Keratinocyte (primary cell): ENCODE results near the gene MANF. TPM values are rescaled to one million over a fixed set of nuclear protein-coding genes. Genes with fewer than 3 reads are reported as not detected.

ENCODE experiments used
- DNase-seq: peaks from one replicate; pipeline ENCODE4 v3.0.0-alpha.2; 2011; ENCODE audit warnings: low read depth, missing footprints, low spot score
- FAIRE-seq: peaks from 2 replicates; lab custom pipeline; 2011; peaks lifted over from hg19 to GRCh38; lab: Jason Lieb, UNC
- H2AFZ ChIP-seq: 2 replicates; pipeline ENCODE4 v1.6.0; 2012; ENCODE audit warnings: low read length, control low read depth, inconsistent platforms; ENCODE audit not compliant: control insufficient read depth
- H3K27ac ChIP-seq: 2 replicates; pipeline ENCODE4 v1.5.1; 2011; ENCODE audit warnings: low read length; ENCODE audit not compliant: control insufficient read depth, insufficient read depth
- H3K27me3 ChIP-seq: 3 replicates; pipeline ENCODE4 v1.6.0; 2011; ENCODE audit warnings: low read length; ENCODE audit not compliant: control insufficient read depth, insufficient read depth; ENCODE audit errors: extremely low read depth
- H3K36me3 ChIP-seq, 2 experiments: 2 replicates in 1 of 2; 3 replicates in 1 of 2; pipeline ENCODE4 v1.5.1; 2011; ENCODE audit warnings: low read length in 2 of 2, mild to moderate bottlenecking in 1 of 2; ENCODE audit not compliant: control insufficient read depth in 2 of 2, insufficient read depth in 2 of 2; ENCODE audit errors: extremely low read depth in 1 of 2
- H3K4me1 ChIP-seq: 3 replicates; pipeline ENCODE4 v1.5.1; 2011; ENCODE audit warnings: low read length; ENCODE audit not compliant: control insufficient read depth, insufficient read depth; ENCODE audit errors: extremely low read depth
- H3K4me2 ChIP-seq: 3 replicates; pipeline ENCODE4 v1.6.0; 2011; ENCODE audit warnings: low read depth, low read length; ENCODE audit not compliant: control insufficient read depth, insufficient read depth; ENCODE audit errors: extremely low read depth
- H3K4me3 ChIP-seq, 3 experiments: fragments of 200-600 bp in 1 of 3; sonication (generic) in 1 of 3; 2 replicates in 2 of 3; 3 replicates in 1 of 3; pipeline ENCODE4 v1.5.1; 2011 to 2016; ENCODE audit warnings: low read length in 3 of 3, mild to moderate bottlenecking in 3 of 3, control low read depth in 2 of 3, inconsistent platforms in 1 of 3, low read depth in 1 of 3, mixed read lengths in 1 of 3, mixed run types in 1 of 3, moderate library complexity in 1 of 3; ENCODE audit not compliant: control insufficient read depth in 2 of 3, insufficient read depth in 2 of 3; ENCODE audit errors: extremely low read depth in 1 of 3
- H3K79me2 ChIP-seq: 2 replicates; pipeline ENCODE4 v1.6.0; 2012; ENCODE audit warnings: low read length; ENCODE audit not compliant: control insufficient read depth, insufficient read depth
- H3K9ac ChIP-seq: 3 replicates; pipeline ENCODE4 v1.6.0; 2011; ENCODE audit warnings: low read length; ENCODE audit not compliant: control insufficient read depth, insufficient read depth; ENCODE audit errors: extremely low read depth
- H3K9me1 ChIP-seq: 3 replicates; pipeline ENCODE4 v1.6.0; 2011; ENCODE audit warnings: low read length; ENCODE audit not compliant: control insufficient read depth, insufficient read depth; ENCODE audit errors: extremely low read depth
- H3K9me3 ChIP-seq: 2 replicates; pipeline ENCODE4 v1.5.1; 2012; ENCODE audit warnings: low read depth, low read length; ENCODE audit not compliant: control insufficient read depth
- H4K20me1 ChIP-seq: 3 replicates; pipeline ENCODE4 v1.6.0; 2011; ENCODE audit warnings: low read length; ENCODE audit not compliant: control insufficient read depth, insufficient read depth; ENCODE audit errors: extremely low read depth
- CTCF ChIP-seq, 3 experiments: IDR thresholded peaks in 1 of 3; conservative IDR thresholded peaks in 1 of 3; optimal IDR thresholded peaks in 1 of 3; 2 replicates in 2 of 3; 3 replicates in 1 of 3; pipeline versions ENCODE3 to v1.5.1; 2011; ENCODE audit warnings: low read length in 3 of 3, mild to moderate bottlenecking in 3 of 3, moderate library complexity in 2 of 3, control low read depth in 1 of 3, inconsistent platforms in 1 of 3; ENCODE audit not compliant: insufficient read depth in 2 of 3; ENCODE audit errors: extremely low read depth in 1 of 3
- EZH2 ChIP-seq: IDR thresholded peaks from one replicate; pipeline ENCODE4 v1.6.1; 2012; ENCODE audit warnings: inconsistent platforms, mild to moderate bottlenecking, low read length, moderate library complexity
- dilution Hi-C: fragments of 300-500 bp; cut with MboI; formaldehyde crosslinking; loops from one replicate; pipeline ENCODE4 v1.7.0; 2020; ENCODE audit warnings: low sequenced_read_pairs; ENCODE audit not compliant: extremely low pct_ligation_motif_present
- polyA plus RNA-seq, 5 experiments: library from polyadenylated mRNA; depleted of rRNA in 3 of 5; stranded (reverse) in 3 of 5; stranded (forward) in 1 of 5; unstranded in 1 of 5; fragments of >200 nt; gene quantifications; 1 replicate in 1 of 5; 2 replicates in 3 of 5; 3 replicates in 1 of 5; pipeline versions ENCODE4 v1.2.1 to v1.2.3, GENCODE V29; 2011 to 2012; ENCODE audit warnings: missing spikeins in 2 of 5, low read depth in 1 of 5, low replicate concordance in 1 of 5

Gene MANF
- polyA plus RNA-seq, 1 donor (not counting 4 experiments of a cell fraction or from before 2014, with no cell fraction given): 143 TPM

DNA sequence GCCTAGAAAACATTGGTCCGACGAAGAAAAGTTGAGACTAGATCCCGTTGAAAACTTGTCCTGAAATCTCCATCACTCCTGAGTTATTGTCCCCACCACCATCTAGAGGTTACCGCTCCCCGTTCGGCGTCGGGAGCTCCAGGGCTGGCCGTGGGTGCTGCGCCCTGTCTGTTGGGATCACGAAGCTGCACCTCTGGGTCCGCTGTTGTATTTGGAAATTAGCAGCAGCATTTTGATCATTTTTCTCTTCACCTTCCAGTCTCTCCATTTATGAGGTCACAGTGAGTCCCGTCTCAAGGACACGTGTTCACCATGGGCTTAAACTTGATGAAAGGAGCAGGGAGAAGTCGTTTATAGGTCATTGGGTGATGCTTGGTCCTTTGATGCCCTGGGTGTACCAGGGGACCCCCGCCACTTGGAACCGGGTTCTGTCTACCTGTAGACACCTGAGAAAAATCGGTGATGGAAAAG lies 565 bp downstream of the MANF start:
- dilution Hi-C loops: loop anchor here (25.0 kb wide), 1 partner anchor 773 kb away; the partner anchor contains the start of genes CISH and MAPKAPK3
- TF ChIP-seq EZH2: no peak
- no peak for TF ChIP-seq CTCF (optimal IDR thresholded peaks at IDR 0.05 in 1 of 3, IDR thresholded peaks at IDR 0.05 in 1 of 3, conservative IDR thresholded peaks at IDR 0.05 in 1 of 3; ENCODE audit: extremely low read depth in 1 of 3, insufficient read depth in 2 of 3, low read length in 3 of 3)
- H2AFZ ChIP-seq: peak overlapping the region; percentile 8
- H3K4me2 ChIP-seq: peak overlapping the region; percentile 67
- H3K9me3 ChIP-seq: no peaks in the 10 kb centered on the region
- peaks cover 44% of the 10 kb centered on the region for H3K4me1 ChIP-seq
- H3K27ac ChIP-seq: peak overlapping the region; percentile 71
- peaks cover 41% of the 10 kb centered on the region for H3K79me2 ChIP-seq
- no peaks in the 10 kb centered on the region for H3K27me3 ChIP-seq
- no peaks in the 10 kb centered on the region for H3K9me1 ChIP-seq
- peak overlapping the region; percentile 97 for H3K9ac ChIP-seq
- peaks cover 19 to 35% of the 10 kb centered on the region in 2 experiments for H3K36me3 ChIP-seq
- FAIRE-seq: no peak
- peaks cover 18% of the 10 kb centered on the region for H4K20me1 ChIP-seq
- no peak for DNase-seq
- H3K4me3 ChIP-seq: peak overlapping the region; percentile 72 to 84 (median 72)

DNA sequence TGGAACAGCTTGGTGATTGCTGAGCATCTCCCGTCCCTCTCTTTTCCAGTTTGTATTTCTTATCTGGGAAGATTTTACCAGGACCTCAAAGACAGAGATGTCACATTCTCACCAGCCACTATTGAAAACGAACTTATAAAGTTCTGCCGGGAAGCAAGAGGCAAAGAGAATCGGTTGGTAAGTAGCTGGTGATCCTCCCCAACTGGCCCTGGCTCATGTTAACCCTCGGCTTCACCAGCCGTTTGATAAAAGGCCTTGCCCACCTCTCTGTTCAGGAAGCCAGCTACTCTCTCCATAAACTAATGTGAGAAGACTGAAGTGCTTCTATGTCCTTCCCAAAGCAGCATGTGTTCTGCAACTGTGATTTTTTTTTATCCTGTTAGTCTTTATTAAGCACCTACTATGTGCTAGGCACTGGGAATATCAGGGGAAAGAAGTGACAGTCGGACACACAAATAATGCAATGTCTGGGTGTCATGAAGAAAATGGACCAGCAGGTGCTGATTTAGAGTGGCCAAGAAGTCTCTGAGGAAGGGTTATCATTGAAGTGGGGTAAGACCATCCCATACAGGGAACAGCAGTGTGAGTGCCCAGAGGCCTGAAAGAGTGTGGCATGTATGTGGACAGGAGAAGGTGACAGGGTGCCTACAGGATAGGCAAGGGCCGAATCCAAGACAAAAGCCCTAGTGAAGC lies 1.2 kb downstream of the MANF start:
- FAIRE-seq (no peak), DNase-seq (no peak)
- Histone ChIP-seq H3K27me3 (no peaks in the 10 kb centered on the region), H4K20me1 (peaks cover 18% of the 10 kb centered on the region), H3K4me1 (peaks cover 45% of the 10 kb centered on the region), H2AFZ (no peak overlapping the region), H3K4me2 (peak overlapping the region; percentile 67), H3K36me3 (peaks cover 19 to 35% of the 10 kb centered on the region in 2 experiments), H3K79me2 (peaks cover 41% of the 10 kb centered on the region), H3K9me1 (no peaks in the 10 kb centered on the region), H3K4me3 (peak overlapping the region; percentile 72 to 84 (median 72)), H3K9me3 (no peaks in the 10 kb centered on the region), H3K9ac (peak overlapping the region; percentile 97), H3K27ac (peak overlapping the region; percentile 71)
- dilution Hi-C loops: loop anchor here (25.0 kb wide), 1 partner anchor 774 kb away; the partner anchor contains the start of genes CISH and MAPKAPK3
- no peak for TF ChIP-seq EZH2
- no peak for TF ChIP-seq CTCF (optimal IDR thresholded peaks at IDR 0.05 in 1 of 3, IDR thresholded peaks at IDR 0.05 in 1 of 3, conservative IDR thresholded peaks at IDR 0.05 in 1 of 3; ENCODE audit: extremely low read depth in 1 of 3, insufficient read depth in 2 of 3, low read length in 3 of 3)
